Right lobe of liver (tissue), 4 donors: Measurements from ENCODE around the gene TMEM130.

Source experiments
- CTCF ChIP-seq, 4 donors: fragments of 200-600 bp in 3 of 4; fragments of 450-650 bp in 1 of 4; IDR thresholded peaks; one replicate each; pipeline versions ENCODE4 v1.5.1 to v1.8.0; 2016 to 2022; ENCODE audit warnings: antibody characterized with exemption in 4 of 4, mild to moderate bottlenecking in 2 of 4
- POLR2A ChIP-seq: fragments of 450-650 bp; IDR thresholded peaks from one replicate; pipeline ENCODE4 v1.6.1; 2017; ENCODE audit warnings: antibody characterized with exemption, mild to moderate bottlenecking
- donor health status: DM: no; HTN: no; CAD: no.
- donor health status: DM: no; HTN: no; CAD: no.
- donor health status: DM: no; HTN: yes; CAD: no.

GRCh38 chr7:98800996-98801395 lies 68.8 kb downstream of the TMEM130 start:
- no peak for TF ChIP-seq CTCF (IDR thresholded peaks at IDR 0.05)
- TF ChIP-seq POLR2A: no peak
